H1 (cell line): ENCODE measurements around the gene BCL2L11. TPM values are rescaled to one million over a fixed set of nuclear protein-coding genes. Genes with fewer than 3 reads are reported as not detected.

Experiments used
- CTCF ChIA-PET: fragments of 300-600 bp; sonication (Branson Sonifier 250); formaldehyde crosslinking; loops from one replicate; lab custom pipeline; 2021; ENCODE audit not compliant: partially characterized antibody; lab: Charles Lee
- POLR2A ChIA-PET: fragments of 300-600 bp; sonication (Branson Sonifier 250); formaldehyde crosslinking; loops from one replicate; lab custom pipeline; 2021; ENCODE audit warnings: inconsistent platforms; ENCODE audit not compliant: partially characterized antibody; lab: Charles Lee
- DNase-seq, 2 experiments: peaks; one replicate each; pipeline versions ENCODE4 v3.0.0 to v3.0.0-alpha.2; 2010 to 2022; ENCODE audit warnings: low spot score in 2 of 2, low read depth in 1 of 2, mixed read lengths in 1 of 2
- FAIRE-seq: peaks from 2 replicates; lab custom pipeline; 2011; peaks lifted over from hg19 to GRCh38; lab: Jason Lieb, UNC
- H2AFZ ChIP-seq: 2 replicates; pipeline ENCODE4 v1.8.1; 2012; ENCODE audit warnings: low read length, inconsistent platforms
- H2AK5ac ChIP-seq: 2 replicates; pipeline ENCODE4 v1.6.1; 2013; ENCODE audit warnings: low read depth, low read length
- H2BK120ac ChIP-seq: replicated peaks from 2 replicates; pipeline ENCODE3; 2013; ENCODE audit warnings: low read depth, low read length, inconsistent platforms
- H2BK12ac ChIP-seq: 2 replicates; pipeline ENCODE4 v1.6.1; 2013; ENCODE audit warnings: low read depth, low read length
- H2BK15ac ChIP-seq: 2 replicates; pipeline ENCODE4 v1.6.1; 2013; ENCODE audit warnings: low read length
- H2BK20ac ChIP-seq: 2 replicates; pipeline ENCODE4 v1.6.1; 2013; ENCODE audit warnings: low read length
- H2BK5ac ChIP-seq: 2 replicates; pipeline ENCODE4 v1.6.1; 2013; ENCODE audit warnings: low read depth, low read length
- H3K14ac ChIP-seq: 2 replicates; pipeline ENCODE4 v1.6.1; 2013; ENCODE audit warnings: inconsistent platforms; ENCODE audit not compliant: insufficient read length
- H3K18ac ChIP-seq: 2 replicates; pipeline ENCODE4 v1.6.1; 2013; ENCODE audit warnings: low read length; ENCODE audit errors: extremely low read depth
- H3K23ac ChIP-seq: 2 replicates; pipeline ENCODE4 v1.6.1; 2013; ENCODE audit warnings: inconsistent platforms; ENCODE audit not compliant: insufficient read length
- H3K23me2 ChIP-seq: 2 replicates; pipeline ENCODE4 v1.6.1; 2013; ENCODE audit warnings: low read depth, low read length
- H3K27ac ChIP-seq: 2 replicates; pipeline ENCODE4 v1.6.1; 2011; ENCODE audit warnings: low read depth, low read length, inconsistent platforms
- H3K27me3 ChIP-seq, 4 experiments: replicated peaks in 1 of 4; 1 replicate in 1 of 4; 2 replicates in 3 of 4; pipeline versions ENCODE4 v1.6.1 to v1.8.1; 2011 to 2013; ENCODE audit warnings: low read length in 3 of 4, mild to moderate bottlenecking in 3 of 4, inconsistent platforms in 2 of 4, mixed read lengths in 2 of 4, moderate library complexity in 1 of 4; ENCODE audit not compliant: control insufficient read depth in 3 of 4, insufficient read depth in 3 of 4; ENCODE audit errors: extremely low read depth in 1 of 4
- H3K36me3 ChIP-seq, 4 experiments: 2 replicates each; pipeline versions ENCODE4 v1.6.1 to v1.8.1; 2011 to 2013; ENCODE audit warnings: mild to moderate bottlenecking in 4 of 4, low read length in 3 of 4, moderate library complexity in 2 of 4, control low read depth in 1 of 4, inconsistent platforms in 1 of 4; ENCODE audit not compliant: insufficient read depth in 4 of 4, control insufficient read depth in 2 of 4
- H3K4ac ChIP-seq: replicated peaks from 2 replicates; pipeline ENCODE3; 2013; ENCODE audit warnings: low read length, low read depth, mixed read lengths, inconsistent platforms; ENCODE audit not compliant: insufficient read length
- H3K4me1 ChIP-seq, 4 experiments: replicated peaks in 1 of 4; 1 replicate in 1 of 4; 2 replicates in 3 of 4; pipeline versions ENCODE4 v1.6.1 to v1.8.1; 2011 to 2013; ENCODE audit warnings: low read length in 3 of 4, inconsistent platforms in 2 of 4, mixed read lengths in 1 of 4; ENCODE audit not compliant: insufficient read depth in 4 of 4, control insufficient read depth in 3 of 4
- H3K4me2 ChIP-seq, 2 experiments: 2 replicates each; pipeline versions ENCODE4 v1.6.1 to v1.8.1; 2011 to 2013; ENCODE audit warnings: low read depth in 2 of 2, low read length in 2 of 2, control low read depth in 1 of 2, inconsistent platforms in 1 of 2, mild to moderate bottlenecking in 1 of 2; ENCODE audit not compliant: insufficient read depth in 1 of 2
- H3K4me3 ChIP-seq, 4 experiments: fragments of 200-600, 300-600 bp in 1 of 4; sonication (generic), shearing (Covaris generic), sonication (Bioruptor Twin) in 1 of 4; 2 replicates each; pipeline versions ENCODE4 v1.5.1 to v1.8.1; 2011 to 2016; ENCODE audit warnings: low read length in 4 of 4, low read depth in 3 of 4, control low read depth in 2 of 4, inconsistent platforms in 2 of 4, mild to moderate bottlenecking in 2 of 4, mixed read lengths in 1 of 4, moderate library complexity in 1 of 4; ENCODE audit not compliant: insufficient read depth in 2 of 4; ENCODE audit errors: extremely low read depth in 1 of 4
- H3K56ac ChIP-seq: replicated peaks from 2 replicates; pipeline ENCODE3; 2013; ENCODE audit warnings: low read depth, mild to moderate bottlenecking, mixed read lengths, low read length, inconsistent platforms; ENCODE audit not compliant: insufficient read length
- H3K79me1 ChIP-seq: 2 replicates; pipeline ENCODE4 v1.6.1; 2013; ENCODE audit warnings: low read depth, low read length, control low read depth
- H3K79me2 ChIP-seq, 2 experiments: 2 replicates each; pipeline versions ENCODE4 v1.6.1 to v1.8.1; 2012 to 2013; ENCODE audit warnings: low read length in 2 of 2, mild to moderate bottlenecking in 2 of 2, inconsistent platforms in 1 of 2; ENCODE audit not compliant: insufficient read depth in 2 of 2, control insufficient read depth in 1 of 2
- H3K9ac ChIP-seq, 4 experiments: replicated peaks in 1 of 4; 1 replicate in 1 of 4; 2 replicates in 3 of 4; pipeline versions ENCODE4 v1.6.1 to v1.8.1; 2011 to 2013; ENCODE audit warnings: low read depth in 3 of 4, low read length in 3 of 4, control low read depth in 2 of 4, mild to moderate bottlenecking in 2 of 4, moderate library complexity in 2 of 4, inconsistent platforms in 1 of 4; ENCODE audit errors: extremely low read depth in 1 of 4
- H3K9me3 ChIP-seq, 2 experiments: 2 replicates each; pipeline versions ENCODE4 v1.6.1 to v1.8.1; 2012 to 2013; ENCODE audit warnings: mild to moderate bottlenecking in 2 of 2, moderate library complexity in 2 of 2, control low read depth in 1 of 2, inconsistent platforms in 1 of 2, low read depth in 1 of 2, low read length in 1 of 2, mixed read lengths in 1 of 2; ENCODE audit not compliant: insufficient read depth in 2 of 2
- H4K20me1 ChIP-seq, 2 experiments: replicated peaks in 1 of 2; 2 replicates each; pipeline versions ENCODE3 to v1.8.1; 2011 to 2013; ENCODE audit warnings: inconsistent platforms in 2 of 2, low read length in 2 of 2, mild to moderate bottlenecking in 1 of 2; ENCODE audit not compliant: insufficient read depth in 2 of 2, control insufficient read depth in 1 of 2
- H4K5ac ChIP-seq: 2 replicates; pipeline ENCODE4 v1.6.1; 2013; ENCODE audit warnings: low read length, low read depth, mixed read lengths, inconsistent platforms; ENCODE audit not compliant: insufficient read length
- H4K8ac ChIP-seq: 2 replicates; pipeline ENCODE4 v1.8.0; 2013; ENCODE audit warnings: mild to moderate bottlenecking, moderate library complexity, low read length, inconsistent platforms; ENCODE audit not compliant: insufficient read depth; ENCODE audit errors: extremely low read depth
- H4K91ac ChIP-seq: replicated peaks from 2 replicates; pipeline ENCODE3; 2013; ENCODE audit warnings: low read length, mixed read lengths, inconsistent platforms; ENCODE audit not compliant: insufficient read length
- CTBP2 ChIP-seq: IDR thresholded peaks from 2 replicates; pipeline ENCODE4 v1.7.0; 2011; ENCODE audit warnings: borderline replicate concordance, mild to moderate bottlenecking, moderate library complexity, mixed read lengths, low read length; ENCODE audit not compliant: insufficient read depth, insufficient read length
- GABPA ChIP-seq: IDR thresholded peaks from 2 replicates; pipeline ENCODE4 v1.6.1; 2011; ENCODE audit warnings: mild to moderate bottlenecking, low read length, moderate library complexity, borderline replicate concordance; ENCODE audit not compliant: insufficient read depth
- HDAC2 ChIP-seq, 2 experiments: fragments of 300-600 bp in 1 of 2; sonication (generic) in 1 of 2; IDR thresholded peaks; 2 replicates each; pipeline ENCODE4 v1.6.1; 2011 to 2012; ENCODE audit warnings: low read depth in 2 of 2, low read length in 2 of 2, mild to moderate bottlenecking in 2 of 2, moderate library complexity in 2 of 2, borderline replicate concordance in 1 of 2, inconsistent platforms in 1 of 2
- HDAC6 ChIP-seq: IDR thresholded peaks from one replicate; pipeline ENCODE4 v1.7.1; 2012; ENCODE audit warnings: low read depth, mild to moderate bottlenecking, inconsistent platforms, low read length, moderate library complexity
- JUND ChIP-seq: IDR thresholded peaks from 2 replicates; pipeline ENCODE4 v1.6.1; 2011; ENCODE audit warnings: mild to moderate bottlenecking, improper control_type of control experiment, low read length
- MAFK ChIP-seq: IDR thresholded peaks from 2 replicates; pipeline ENCODE4 v1.6.1; 2012; ENCODE audit warnings: low read depth, mild to moderate bottlenecking, improper control_type of control experiment, low read length
- SAP30 ChIP-seq: fragments of 300-600 bp; sonication (generic); IDR thresholded peaks from 2 replicates; pipeline ENCODE4 v1.7.1; 2012; ENCODE audit warnings: low read length, moderate library complexity, mild to moderate bottlenecking, inconsistent platforms; ENCODE audit not compliant: insufficient read depth, insufficient replicate concordance
- TCF12 ChIP-seq: IDR thresholded peaks from 2 replicates; pipeline ENCODE4 v1.6.1; 2011; ENCODE audit warnings: low read depth, mild to moderate bottlenecking, low read length
- ZNF274 ChIP-seq: IDR thresholded peaks from 2 replicates; pipeline ENCODE4 v1.7.0; 2012; ENCODE audit warnings: low read length, borderline replicate concordance; ENCODE audit errors: extremely low read depth
- WGBS, 2 experiments: shearing (Covaris generic) in 1 of 2; methylation state at CpG; one replicate each; pipeline versions ENCODE4 v1.1.6 to v1.1.7; 2013 to 2015; ENCODE audit warnings: low lambda C conversion rate in 2 of 2, mixed read lengths in 2 of 2, inconsistent platforms in 1 of 2, low coverage in 1 of 2, missing lambda C conversion rate in 1 of 2; ENCODE audit not compliant: insufficient replicate concordance in 2 of 2, insufficient coverage in 1 of 2, insufficient read length in 1 of 2; ENCODE audit errors: extremely low coverage in 1 of 2, missing lambda C conversion rate in 1 of 2; 5-methylcytosine and 5-hydroxymethylcytosine counted together
- polyA plus RNA-seq, 7 experiments: library from polyadenylated mRNA; depleted of rRNA in 3 of 7; stranded (reverse) in 5 of 7; unstranded in 2 of 7; fragments of >200 nt in 5 of 7; fragments of 200-250 nt in 2 of 7; gene quantifications; 1 replicate in 5 of 7; 2 replicates in 1 of 7; 4 replicates in 1 of 7; pipeline versions ENCODE4 v1.2.1 to v1.2.3, GENCODE V29; 2011 to 2013; ENCODE audit warnings: missing spikeins in 2 of 7, mixed read lengths in 2 of 7
- total RNA-seq: library from RNA; stranded (reverse); fragmentation: NEBNext Ultra II Directional; extraction: Animal tissue kit (Norgen Biotek cat#: 25700); gene quantifications from 2 replicates; pipeline ENCODE4 v1.2.1, GENCODE V29; 2021

Gene BCL2L11
- total and polyA plus RNA-seq, 2 of the 8 experiments (the other 6 are each of a cell fraction or from before 2014, with no cell fraction given) = 7.5 to 22.9 TPM

DNA sequence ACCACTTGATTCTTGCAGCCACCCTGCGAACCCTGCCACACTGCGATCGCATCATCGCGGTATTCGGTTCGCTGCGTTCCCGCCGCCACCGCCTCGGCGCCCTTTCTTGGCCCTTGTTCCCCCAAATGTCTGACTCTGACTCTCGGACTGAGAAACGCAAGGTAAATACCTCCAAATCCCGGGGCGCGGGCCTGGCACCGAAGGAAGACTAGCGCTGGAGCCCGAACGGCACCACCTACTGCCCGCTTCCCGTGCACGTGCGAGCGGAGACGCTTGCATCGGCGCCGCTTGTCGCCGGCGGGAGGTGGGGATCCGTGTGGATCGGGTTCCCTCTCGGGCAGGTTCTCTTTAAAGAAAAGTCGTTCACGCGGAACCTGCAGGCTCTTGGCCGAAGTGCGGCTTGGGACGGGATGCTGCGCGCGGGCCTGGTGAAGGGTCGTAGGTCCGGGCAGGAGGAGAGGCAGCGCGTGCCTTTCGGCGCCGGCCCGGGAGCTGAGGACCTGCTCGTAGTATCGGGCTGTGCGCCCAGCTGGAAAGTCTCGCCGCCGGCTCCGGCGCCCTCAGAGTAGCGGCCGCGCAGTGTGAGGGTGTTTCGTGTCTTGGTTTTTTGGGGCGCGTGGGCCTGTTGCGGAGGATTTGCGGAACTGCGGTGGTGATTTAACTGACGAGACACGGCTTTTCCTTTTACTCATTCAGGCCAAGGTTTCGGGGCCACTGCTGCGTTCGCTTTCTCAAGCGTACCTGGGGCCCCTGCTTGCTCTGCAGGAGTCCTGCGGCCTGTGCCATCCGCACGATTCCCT is 514 bp downstream of the BCL2L11 start:
- Histone ChIP-seq H3K27me3 (peaks cover 17 to 44% (median 37%) of the 10 kb centered on the region in 4 experiments; a peak in 6 of 7 replicates), H4K91ac (no peak overlapping the region), H2AK5ac (no peak overlapping the region), H3K23ac (no peak overlapping the region), H2BK12ac (0 out of 2 replicates have a peak overlapping the region, but pooled peaks have one; percentile 50), H2BK5ac (no peak overlapping the region), H3K4me2 (peak overlapping the region; percentile 87 to 95), H2AFZ (no peak overlapping the region), H3K27ac (no peak overlapping the region), H3K79me1 (no peaks in the 10 kb centered on the region; the same call in 1 of the 2 replicates), H2BK20ac (no peak overlapping the region), H3K9ac (peak overlapping the region; percentile 68 to 76 (median 73)), H3K79me2 (peaks cover 0 to 34% of the 10 kb centered on the region in 2 experiments; a peak in 2 of 4 replicates), H4K5ac (no peak overlapping the region), H4K8ac (peak overlapping the region; percentile 90; the same call in 1 of the 2 replicates), H3K36me3 (peaks cover 6 to 24% (median 13%) of the 10 kb centered on the region in 4 experiments), H4K20me1 (peaks cover 7 to 10% of the 10 kb centered on the region in 2 experiments), H3K56ac (no peak overlapping the region), H3K4me3 (peak overlapping the region; percentile 74 to 93 (median 82)), H3K4me1 (peaks cover 0 to 29% (median 15%) of the 10 kb centered on the region in 4 experiments; a peak in 5 of 7 replicates), H3K4ac (no peak overlapping the region), H2BK120ac (no peak overlapping the region), H3K9me3 (no peaks in the 10 kb centered on the region), H3K18ac (no peak overlapping the region; the same call in 1 of the 2 replicates), H3K14ac (no peak overlapping the region), H3K23me2 (peaks cover 46% of the 10 kb centered on the region), H2BK15ac (no peak overlapping the region)
- WGBS, 2 experiments = 1% methylated on average over 79 of the region's 80 CpGs; no CpG with 5 or more reads in 1 of the 2 experiments
- ChIA-PET CTCF (interaction anchor here (1.1 to 1.4 kb wide), 2 partner anchors 119 to 236 kb away, joined by 3 read pairs; no protein-coding TSS in a partner anchor), POLR2A (interaction anchor here (1.0 to 2.0 kb wide), 18 partner anchors 9 to 590 kb away, joined by 3 to 8 read pairs (median 4); no protein-coding TSS in a partner anchor)
- DNase-seq (peak in 1 of 2 experiments; percentile 78), FAIRE-seq (no peak)
- TF ChIP-seq GABPA (no peak), TCF12 (no peak), CTBP2 (no peak), ZNF274 (no peak), HDAC2 (IDR thresholded peaks at IDR 0.05; ENCODE audit: borderline replicate concordance in 1 of 2, low read depth in 2 of 2, low read length in 2 of 2) (no peak), MAFK (no peak), SAP30 (no peak), HDAC6 (no peak), JUND (no peak)
